ENCODE data around the gene THRSP.
"Not testable (repeated sequence)": the region's sequence is repeated elsewhere in the genome, so short reads cannot be mapped to it uniquely, and the experiment has no call there.

- TF ChIP-seq POLR2A, CTCF (IDR thresholded peaks at IDR 0.05): not testable (repeated sequence)
Observed at GRCh38 chr11:78086521-78087074, 22.9 kb downstream of the THRSP start.

All from right lobe of liver (tissue), 4 donors.